Thymus (tissue), 11 donors: ENCODE data around the gene TFEC. TPM values are rescaled to one million over a fixed set of nuclear protein-coding genes. Genes with fewer than 3 reads are reported as not detected.

Source experiments
- DNase-seq, 9 donors: peaks; one replicate each; pipeline ENCODE4 v3.0.0-alpha.2; 2013; ENCODE audit warnings: low spot score in 9 of 9, low read depth in 6 of 9, missing footprints in 1 of 9
- H3K27ac ChIP-seq, 2 donors: one replicate each; pipeline ENCODE4 v1.5.1; 2013; ENCODE audit warnings: control low read depth in 1 of 2, low read depth in 1 of 2, low read length in 1 of 2, mild to moderate bottlenecking in 1 of 2, moderate library complexity in 1 of 2
- H3K27me3 ChIP-seq, 2 donors: one replicate each; pipeline ENCODE4 v1.5.1; 2013; ENCODE audit warnings: low read length in 1 of 2; ENCODE audit not compliant: control insufficient read depth in 2 of 2, insufficient read depth in 1 of 2
- H3K36me3 ChIP-seq, 2 donors: one replicate each; pipeline ENCODE4 v1.5.1; 2013; ENCODE audit warnings: low read length in 1 of 2, mild to moderate bottlenecking in 1 of 2, moderate library complexity in 1 of 2; ENCODE audit not compliant: control insufficient read depth in 2 of 2, insufficient read depth in 2 of 2
- H3K4me1 ChIP-seq, 2 donors: one replicate each; pipeline ENCODE4 v1.5.1; 2013; ENCODE audit warnings: low read length in 2 of 2; ENCODE audit not compliant: control insufficient read depth in 2 of 2, insufficient read depth in 2 of 2
- H3K4me3 ChIP-seq, 2 donors: one replicate each; pipeline ENCODE4 v1.5.1; 2013; ENCODE audit warnings: low read length in 2 of 2, control low read depth in 1 of 2, mild to moderate bottlenecking in 1 of 2
- H3K9me3 ChIP-seq, 2 donors: one replicate each; pipeline ENCODE4 v1.5.1; 2013; ENCODE audit warnings: low read length in 1 of 2, mild to moderate bottlenecking in 1 of 2; ENCODE audit not compliant: control insufficient read depth in 2 of 2, insufficient read depth in 1 of 2
- WGBS: extraction: QIAGEN DNeasy Blood & Tissue Kit; methylation state at CpG from one replicate; pipeline ENCODE4 v1.1.7; 2013; 5-methylcytosine and 5-hydroxymethylcytosine counted together
- polyA plus RNA-seq: library from polyadenylated mRNA; stranded (reverse); fragments of 200-250 nt; gene quantifications from one replicate; pipeline ENCODE4 v1.2.3, GENCODE V29; 2013
- total RNA-seq: library from RNA; stranded (reverse); fragments of 120-200 nt; gene quantifications from one replicate; pipeline ENCODE4 v1.2.4, GENCODE V29; 2013
- donor health status: healthy.

The TFEC gene
- total and polyA plus RNA-seq, 2 donors, result 5.8 to 9.1 TPM

DNA sequence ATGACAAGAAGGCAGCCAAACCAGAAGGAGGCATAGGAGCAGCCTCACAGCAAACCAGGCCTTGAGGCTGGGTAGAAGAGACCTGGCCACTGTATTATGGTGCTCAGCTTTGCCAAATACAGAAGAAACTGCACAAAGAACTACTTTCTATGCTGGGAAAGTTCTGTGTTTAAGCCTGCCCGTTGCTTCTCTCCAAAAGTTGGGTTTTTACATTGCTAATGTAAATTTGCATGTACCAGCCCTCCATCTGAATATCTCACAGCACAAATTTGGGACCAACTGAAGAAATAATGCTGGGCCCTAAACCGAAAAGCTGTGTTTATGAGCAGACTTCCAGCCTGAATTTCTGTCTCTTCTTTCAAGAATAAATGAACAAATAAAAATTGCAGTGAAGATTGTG, 145.0 kb downstream of the TFEC start:
- Histone ChIP-seq H3K4me1 (no peaks in the 10 kb centered on the region), H3K4me3 (no peak overlapping the region), H3K9me3 (no peaks in the 10 kb centered on the region), H3K27ac (no peak overlapping the region), H3K27me3 (no peaks in the 10 kb centered on the region), H3K36me3 (no peaks in the 10 kb centered on the region)
- no peak for DNase-seq
- 81% methylated on average over 2 of the region's 2 CpGs for WGBS

Other genes with a start within 250 kb of the TFEC start
- gene TES, start 179.8 kb upstream of the TFEC start, total RNA-seq, result 64.2 TPM
- gene TES, start 179.8 kb upstream of the TFEC start, polyA plus RNA-seq, result 41.3 TPM